ENCODE results near the gene NDUFAF2. TPM values are rescaled to one million over a fixed set of nuclear protein-coding genes. Genes with fewer than 3 reads are reported as not detected.

Gene NDUFAF2
- polyA plus RNA-seq, 1 of the 3 experiments (the other 2 are of a cell fraction) = 33.4 TPM

DNA sequence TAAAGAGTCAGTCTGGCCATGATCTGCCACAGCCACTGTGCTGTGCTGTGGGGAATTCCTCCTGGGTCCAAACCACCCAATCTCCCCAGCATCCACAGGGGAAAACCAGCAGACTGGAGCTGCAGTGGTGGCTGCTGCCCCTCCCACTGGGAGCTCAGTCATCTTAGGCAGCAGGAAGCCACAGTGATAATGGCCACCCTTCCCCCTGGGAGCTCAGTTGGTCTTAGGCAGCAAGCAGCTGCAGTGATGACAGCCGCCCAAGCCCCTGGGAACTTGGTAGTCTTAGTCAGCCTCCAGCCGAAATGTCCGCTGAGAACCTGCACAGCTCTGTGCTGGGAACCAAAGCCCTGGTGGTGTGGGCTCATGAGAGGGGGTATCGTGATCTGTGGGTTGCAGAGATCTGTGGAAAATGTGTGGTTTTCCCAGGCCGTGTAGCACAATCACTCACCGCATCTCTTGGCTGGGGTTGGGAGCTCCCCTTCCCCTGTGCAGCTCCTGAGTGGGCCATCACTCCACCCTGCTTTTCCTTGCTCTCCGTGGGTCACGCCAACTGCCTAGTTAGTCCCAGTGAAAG, 255.7 kb downstream of the NDUFAF2 start:
- no peaks in the 10 kb centered on the region for H3K36me3 ChIP-seq (replicated peaks in 1 of 2; ENCODE audit: control insufficient read depth in 1 of 2, insufficient read depth in 2 of 2, low read length in 1 of 2)
- H3K79me2 ChIP-seq (ENCODE audit: insufficient read depth) = no peaks in the 10 kb centered on the region
- no peak overlapping the region for H3K27ac ChIP-seq (ENCODE audit: low read depth in 2 of 2, low read length in 1 of 2)
- no peaks in the 10 kb centered on the region for H3K4me1 ChIP-seq (ENCODE audit: control insufficient read depth in 1 of 2, insufficient read depth in 2 of 2, low read depth in 1 of 2, low read length in 1 of 2)
- H2AFZ ChIP-seq (ENCODE audit: low read depth) = no peak overlapping the region
- H3K9me3 ChIP-seq = no peaks in the 10 kb centered on the region
- H3K4me2 ChIP-seq = no peak overlapping the region
- H3K4me3 ChIP-seq (ENCODE audit: low read depth in 2 of 2, low read length in 1 of 2) = no peak overlapping the region
- H3F3A ChIP-seq (replicated peaks; ENCODE audit: insufficient read depth) = no peaks in the 10 kb centered on the region
- no peak overlapping the region for H3K9ac ChIP-seq
- H3K27me3 ChIP-seq (ENCODE audit: insufficient read depth) = no peaks in the 10 kb centered on the region
- POLR2A ChIA-PET = no interaction called here
- no peak for DNase-seq
- H3K9me2 ChIP-seq = no peaks in the 10 kb centered on the region
- no peak for TF ChIP-seq SIN3A (IDR thresholded peaks at IDR 0.05; ENCODE audit: borderline replicate concordance, low read depth, low read length)
- no peak for TF ChIP-seq TCF12 (IDR thresholded peaks at IDR 0.05)
- no peak for TF ChIP-seq POLR2AphosphoS5 (IDR thresholded peaks at IDR 0.05; ENCODE audit: low read depth, low read length)
- no peak for TF ChIP-seq FOSL2 (IDR thresholded peaks at IDR 0.05; ENCODE audit: borderline replicate concordance, low read depth)
- no peak for TF ChIP-seq TAF1 (IDR thresholded peaks at IDR 0.05; ENCODE audit: borderline replicate concordance, low read depth, low read length)
- TF ChIP-seq CHD2 (IDR thresholded peaks at IDR 0.05; ENCODE audit: low read length, partially characterized antibody) = no peak
- no peak for TF ChIP-seq FOXJ3 (CRISPR knock-in tag; IDR thresholded peaks at IDR 0.05)
- CTCF ChIA-PET = no interaction called here
- WGBS (ENCODE audit: low lambda C conversion rate) = 66% methylated on average over 4 of the region's 8 CpGs
- H4K20me1 ChIP-seq (ENCODE audit: insufficient read depth) = no peaks in the 10 kb centered on the region

DNA sequence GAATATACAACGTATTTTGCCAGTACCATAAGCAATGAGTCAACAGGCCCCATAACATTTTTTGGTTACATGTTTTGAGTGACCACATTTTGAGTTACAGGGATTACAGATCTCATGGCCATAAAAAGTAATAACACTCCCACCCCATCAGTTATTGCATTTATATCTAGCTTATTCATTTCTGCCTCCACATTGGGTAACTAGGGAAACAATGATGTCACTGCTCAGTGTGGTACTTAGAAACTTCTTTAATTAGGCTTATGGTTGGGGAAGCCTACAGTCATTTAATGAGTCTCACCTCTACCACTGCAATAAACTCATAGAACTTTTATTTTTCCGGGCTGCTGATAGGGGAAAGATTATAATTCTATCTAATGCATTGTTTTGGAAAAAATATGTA, 257.2 kb downstream of the NDUFAF2 start:
- Histone ChIP-seq H3K79me2 (ENCODE audit: insufficient read depth) (no peaks in the 10 kb centered on the region), H3K4me1 (ENCODE audit: control insufficient read depth in 1 of 2, insufficient read depth in 2 of 2, low read depth in 1 of 2, low read length in 1 of 2) (no peaks in the 10 kb centered on the region), H2AFZ (ENCODE audit: low read depth) (no peak overlapping the region), H3K27ac (ENCODE audit: low read depth in 2 of 2, low read length in 1 of 2) (no peak overlapping the region), H3K9me3 (no peaks in the 10 kb centered on the region), H3K27me3 (ENCODE audit: insufficient read depth) (no peaks in the 10 kb centered on the region), H3F3A (replicated peaks; ENCODE audit: insufficient read depth) (no peaks in the 10 kb centered on the region), H3K36me3 (replicated peaks in 1 of 2; ENCODE audit: control insufficient read depth in 1 of 2, insufficient read depth in 2 of 2, low read length in 1 of 2) (no peaks in the 10 kb centered on the region), H3K4me2 (no peak overlapping the region), H3K9ac (no peak overlapping the region), H3K4me3 (ENCODE audit: low read depth in 2 of 2, low read length in 1 of 2) (no peak overlapping the region), H4K20me1 (ENCODE audit: insufficient read depth) (no peaks in the 10 kb centered on the region), H3K9me2 (no peaks in the 10 kb centered on the region)
- TF ChIP-seq JUND (IDR thresholded peaks at IDR 0.05) (no peak), TAF1 (IDR thresholded peaks at IDR 0.05; ENCODE audit: borderline replicate concordance, low read depth, low read length) (no peak), EZH2phosphoT487 (IDR thresholded peaks at IDR 0.05; ENCODE audit: borderline replicate concordance, low read depth) (no peak), TEAD4 (IDR thresholded peaks at IDR 0.05; ENCODE audit: borderline replicate concordance, insufficient read depth) (no peak), PBX3 (IDR thresholded peaks at IDR 0.05) (no peak), FOXJ3 (CRISPR knock-in tag; IDR thresholded peaks at IDR 0.05) (no peak), FOSL2 (IDR thresholded peaks at IDR 0.05; ENCODE audit: borderline replicate concordance, low read depth) (no peak), ELF1 (IDR thresholded peaks at IDR 0.05) (no peak), NFIC (IDR thresholded peaks at IDR 0.05; ENCODE audit: borderline replicate concordance) (no peak), USF1 (IDR thresholded peaks at IDR 0.05; ENCODE audit: borderline replicate concordance, low read depth) (no peak), RCOR1 (IDR thresholded peaks at IDR 0.05; ENCODE audit: low read length) (no peak), MXI1 (IDR thresholded peaks at IDR 0.05; ENCODE audit: low read depth, low read length) (no peak), EP300 (IDR thresholded peaks at IDR 0.05; ENCODE audit: borderline replicate concordance in 1 of 2, low read depth in 1 of 2, low read length in 1 of 2) (no peak), POLR2AphosphoS5 (IDR thresholded peaks at IDR 0.05; ENCODE audit: low read depth, low read length) (no peak), RXRA (IDR thresholded peaks at IDR 0.05; ENCODE audit: borderline replicate concordance, low read depth) (no peak), CTCF (IDR thresholded peaks at IDR 0.05) (no peak), SMC3 (IDR thresholded peaks at IDR 0.05; ENCODE audit: low read depth, low read length) (no peak), NRF1 (IDR thresholded peaks at IDR 0.05; ENCODE audit: low read depth, low read length) (no peak)
- TF ChIP-seq, protein P1, sequence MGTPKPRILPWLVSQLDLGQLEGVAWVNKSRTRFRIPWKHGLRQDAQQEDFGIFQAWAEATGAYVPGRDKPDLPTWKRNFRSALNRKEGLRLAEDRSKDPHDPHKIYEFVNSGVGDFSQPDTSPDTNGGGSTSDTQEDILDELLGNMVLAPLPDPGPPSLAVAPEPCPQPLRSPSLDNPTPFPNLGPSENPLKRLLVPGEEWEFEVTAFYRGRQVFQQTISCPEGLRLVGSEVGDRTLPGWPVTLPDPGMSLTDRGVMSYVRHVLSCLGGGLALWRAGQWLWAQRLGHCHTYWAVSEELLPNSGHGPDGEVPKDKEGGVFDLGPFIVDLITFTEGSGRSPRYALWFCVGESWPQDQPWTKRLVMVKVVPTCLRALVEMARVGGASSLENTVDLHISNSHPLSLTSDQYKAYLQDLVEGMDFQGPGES (IDR thresholded peaks at IDR 0.05; ENCODE audit: low read depth, low read length) = no peak
- TF ChIP-seq, protein P2, sequence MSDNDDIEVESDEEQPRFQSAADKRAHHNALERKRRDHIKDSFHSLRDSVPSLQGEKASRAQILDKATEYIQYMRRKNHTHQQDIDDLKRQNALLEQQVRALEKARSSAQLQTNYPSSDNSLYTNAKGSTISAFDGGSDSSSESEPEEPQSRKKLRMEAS (IDR thresholded peaks at IDR 0.05; ENCODE audit: low read depth) = no peak
- ChIA-PET CTCF (no interaction called here), POLR2A (no interaction called here)
- WGBS (ENCODE audit: low lambda C conversion rate) = 64% methylated on average over 2 of the region's 2 CpGs
- DNase-seq = no peak

Data from SK-N-SH (cell line).